Keratinocyte (primary cell): ENCODE data around the gene ADAM12. TPM values are rescaled to one million over a fixed set of nuclear protein-coding genes. Genes with fewer than 3 reads are reported as not detected.

Experiments
- DNase-seq: peaks from one replicate; pipeline ENCODE4 v3.0.0-alpha.2; 2011; ENCODE audit warnings: low read depth, missing footprints, low spot score
- FAIRE-seq: peaks from 2 replicates; lab custom pipeline; 2011; peaks lifted over from hg19 to GRCh38; lab: Jason Lieb, UNC
- H2AFZ ChIP-seq: 2 replicates; pipeline ENCODE4 v1.6.0; 2012; ENCODE audit warnings: low read length, control low read depth, inconsistent platforms; ENCODE audit not compliant: control insufficient read depth
- H3K27ac ChIP-seq: 2 replicates; pipeline ENCODE4 v1.5.1; 2011; ENCODE audit warnings: low read length; ENCODE audit not compliant: control insufficient read depth, insufficient read depth
- H3K27me3 ChIP-seq: 3 replicates; pipeline ENCODE4 v1.6.0; 2011; ENCODE audit warnings: low read length; ENCODE audit not compliant: control insufficient read depth, insufficient read depth; ENCODE audit errors: extremely low read depth
- H3K36me3 ChIP-seq, 2 experiments: 2 replicates in 1 of 2; 3 replicates in 1 of 2; pipeline ENCODE4 v1.5.1; 2011; ENCODE audit warnings: low read length in 2 of 2, mild to moderate bottlenecking in 1 of 2; ENCODE audit not compliant: control insufficient read depth in 2 of 2, insufficient read depth in 2 of 2; ENCODE audit errors: extremely low read depth in 1 of 2
- H3K4me1 ChIP-seq: 3 replicates; pipeline ENCODE4 v1.5.1; 2011; ENCODE audit warnings: low read length; ENCODE audit not compliant: control insufficient read depth, insufficient read depth; ENCODE audit errors: extremely low read depth
- H3K4me2 ChIP-seq: 3 replicates; pipeline ENCODE4 v1.6.0; 2011; ENCODE audit warnings: low read depth, low read length; ENCODE audit not compliant: control insufficient read depth, insufficient read depth; ENCODE audit errors: extremely low read depth
- H3K4me3 ChIP-seq, 3 experiments: fragments of 200-600 bp in 1 of 3; sonication (generic) in 1 of 3; 2 replicates in 2 of 3; 3 replicates in 1 of 3; pipeline ENCODE4 v1.5.1; 2011 to 2016; ENCODE audit warnings: low read length in 3 of 3, mild to moderate bottlenecking in 3 of 3, control low read depth in 2 of 3, inconsistent platforms in 1 of 3, low read depth in 1 of 3, mixed read lengths in 1 of 3, mixed run types in 1 of 3, moderate library complexity in 1 of 3; ENCODE audit not compliant: control insufficient read depth in 2 of 3, insufficient read depth in 2 of 3; ENCODE audit errors: extremely low read depth in 1 of 3
- H3K79me2 ChIP-seq: 2 replicates; pipeline ENCODE4 v1.6.0; 2012; ENCODE audit warnings: low read length; ENCODE audit not compliant: control insufficient read depth, insufficient read depth
- H3K9ac ChIP-seq: 3 replicates; pipeline ENCODE4 v1.6.0; 2011; ENCODE audit warnings: low read length; ENCODE audit not compliant: control insufficient read depth, insufficient read depth; ENCODE audit errors: extremely low read depth
- H3K9me1 ChIP-seq: 3 replicates; pipeline ENCODE4 v1.6.0; 2011; ENCODE audit warnings: low read length; ENCODE audit not compliant: control insufficient read depth, insufficient read depth; ENCODE audit errors: extremely low read depth
- H3K9me3 ChIP-seq: 2 replicates; pipeline ENCODE4 v1.5.1; 2012; ENCODE audit warnings: low read depth, low read length; ENCODE audit not compliant: control insufficient read depth
- H4K20me1 ChIP-seq: 3 replicates; pipeline ENCODE4 v1.6.0; 2011; ENCODE audit warnings: low read length; ENCODE audit not compliant: control insufficient read depth, insufficient read depth; ENCODE audit errors: extremely low read depth
- CTCF ChIP-seq, 3 experiments: IDR thresholded peaks in 1 of 3; conservative IDR thresholded peaks in 1 of 3; optimal IDR thresholded peaks in 1 of 3; 2 replicates in 2 of 3; 3 replicates in 1 of 3; pipeline versions ENCODE3 to v1.5.1; 2011; ENCODE audit warnings: low read length in 3 of 3, mild to moderate bottlenecking in 3 of 3, moderate library complexity in 2 of 3, control low read depth in 1 of 3, inconsistent platforms in 1 of 3; ENCODE audit not compliant: insufficient read depth in 2 of 3; ENCODE audit errors: extremely low read depth in 1 of 3
- EZH2 ChIP-seq: IDR thresholded peaks from one replicate; pipeline ENCODE4 v1.6.1; 2012; ENCODE audit warnings: inconsistent platforms, mild to moderate bottlenecking, low read length, moderate library complexity
- dilution Hi-C: fragments of 300-500 bp; cut with MboI; formaldehyde crosslinking; loops from one replicate; pipeline ENCODE4 v1.7.0; 2020; ENCODE audit warnings: low sequenced_read_pairs; ENCODE audit not compliant: extremely low pct_ligation_motif_present
- polyA plus RNA-seq, 5 experiments: library from polyadenylated mRNA; depleted of rRNA in 3 of 5; stranded (reverse) in 3 of 5; stranded (forward) in 1 of 5; unstranded in 1 of 5; fragments of >200 nt; gene quantifications; 1 replicate in 1 of 5; 2 replicates in 3 of 5; 3 replicates in 1 of 5; pipeline versions ENCODE4 v1.2.1 to v1.2.3, GENCODE V29; 2011 to 2012; ENCODE audit warnings: missing spikeins in 2 of 5, low read depth in 1 of 5, low replicate concordance in 1 of 5

The ADAM12 gene
- polyA plus RNA-seq, 1 donor (not counting 4 experiments of a cell fraction or from before 2014, with no cell fraction given) = 0.07 TPM

GRCh38 chr10:126017961-126018560 is 370.2 kb downstream of the ADAM12 start:
- dilution Hi-C loops = no loop called here
- H3K27me3 ChIP-seq = no peaks in the 10 kb centered on the region

GRCh38 chr10:126016882-126017281 is 371.4 kb downstream of the ADAM12 start:
- dilution Hi-C loops = no loop called here
- Histone ChIP-seq H3K4me3 (no peak overlapping the region), H2AFZ (no peak overlapping the region), H3K36me3 (no peaks in the 10 kb centered on the region), H3K9me3 (no peaks in the 10 kb centered on the region), H4K20me1 (no peaks in the 10 kb centered on the region), H3K79me2 (no peaks in the 10 kb centered on the region), H3K4me1 (peaks cover 4% of the 10 kb centered on the region), H3K9ac (no peak overlapping the region), H3K9me1 (no peaks in the 10 kb centered on the region), H3K27ac (no peak overlapping the region), H3K27me3 (no peaks in the 10 kb centered on the region), H3K4me2 (no peak overlapping the region)
- no peak for DNase-seq
- FAIRE-seq = no peak
- TF ChIP-seq CTCF (optimal IDR thresholded peaks at IDR 0.05 in 1 of 3, IDR thresholded peaks at IDR 0.05 in 1 of 3, conservative IDR thresholded peaks at IDR 0.05 in 1 of 3; ENCODE audit: extremely low read depth in 1 of 3, insufficient read depth in 2 of 3, low read length in 3 of 3) (no peak), EZH2 (no peak)

More at GRCh38 chr10:126017961-126018560, 370.2 kb downstream of the ADAM12 start:
- Histone ChIP-seq H2AFZ (no peak overlapping the region), H3K4me2 (no peak overlapping the region), H3K9me1 (no peaks in the 10 kb centered on the region), H3K4me3 (no peak overlapping the region), H3K79me2 (no peaks in the 10 kb centered on the region), H3K9ac (no peak overlapping the region), H3K9me3 (no peaks in the 10 kb centered on the region), H3K27ac (no peak overlapping the region), H4K20me1 (no peaks in the 10 kb centered on the region), H3K4me1 (peaks cover 4% of the 10 kb centered on the region), H3K36me3 (no peaks in the 10 kb centered on the region)
- no peak for TF ChIP-seq CTCF (optimal IDR thresholded peaks at IDR 0.05 in 1 of 3, IDR thresholded peaks at IDR 0.05 in 1 of 3, conservative IDR thresholded peaks at IDR 0.05 in 1 of 3; ENCODE audit: extremely low read depth in 1 of 3, insufficient read depth in 2 of 3, low read length in 3 of 3)
- TF ChIP-seq EZH2 = no peak
- FAIRE-seq = no peak
- DNase-seq = no peak
